ENCODE results near the gene MAGEE1.

Gene MAGEE1

GRCh38 chrX:76454456-76454927, 27.0 kb downstream of the MAGEE1 start:
- Histone ChIP-seq H3K9ac (ENCODE audit: low read depth, low read length) (no peak overlapping the region), H3K27me3 (ENCODE audit: control insufficient read depth, insufficient read depth, low read length) (no peaks in the 10 kb centered on the region), H3K4me3 (ENCODE audit: low read depth, low read length) (no peak overlapping the region), H3K36me3 (ENCODE audit: control insufficient read depth, insufficient read depth, low read length) (no peaks in the 10 kb centered on the region), H3K9me3 (ENCODE audit: control insufficient read depth, insufficient read depth, low read length) (peaks cover 43% of the 10 kb centered on the region), H3K4me1 (ENCODE audit: control insufficient read depth, insufficient read depth, low read length) (peaks cover 16% of the 10 kb centered on the region), H3K27ac (ENCODE audit: low read depth, low read length) (peak overlapping the region; percentile 16)

- no peaks in the 10 kb centered on the region for H3K4me1 ChIP-seq (ENCODE audit: control insufficient read depth, insufficient read depth, low read length)
- H3K36me3 ChIP-seq (ENCODE audit: control insufficient read depth, insufficient read depth, low read length) = no peaks in the 10 kb centered on the region
- no peak overlapping the region for H3K27ac ChIP-seq (ENCODE audit: low read depth, low read length)
- H3K9me3 ChIP-seq (ENCODE audit: control insufficient read depth, insufficient read depth, low read length) = peaks cover 9% of the 10 kb centered on the region
- H3K27me3 ChIP-seq (ENCODE audit: control insufficient read depth, insufficient read depth, low read length) = no peaks in the 10 kb centered on the region
- H3K9ac ChIP-seq (ENCODE audit: low read depth, low read length) = no peak overlapping the region
- H3K4me3 ChIP-seq (ENCODE audit: low read depth, low read length) = no peak overlapping the region
Measured at GRCh38 chrX:76477353-76477752, 49.8 kb downstream of the MAGEE1 start.

Measured in HUES48 (cell line).